Stimulated activated CD8-positive, alpha-beta memory T cell treated with anti-CD3 and anti-CD28 coated beads, Interleukin-7, amount 100 ng/mL, for 1 hour (primary cell): ENCODE results near the gene AOPEP.

Experiments used
- DNase-seq, 2 donors: peaks; one replicate each; pipeline ENCODE4 v3.0.0-alpha.2; 2020; ENCODE audit warnings: low read depth in 2 of 2

The AOPEP gene

DNA sequence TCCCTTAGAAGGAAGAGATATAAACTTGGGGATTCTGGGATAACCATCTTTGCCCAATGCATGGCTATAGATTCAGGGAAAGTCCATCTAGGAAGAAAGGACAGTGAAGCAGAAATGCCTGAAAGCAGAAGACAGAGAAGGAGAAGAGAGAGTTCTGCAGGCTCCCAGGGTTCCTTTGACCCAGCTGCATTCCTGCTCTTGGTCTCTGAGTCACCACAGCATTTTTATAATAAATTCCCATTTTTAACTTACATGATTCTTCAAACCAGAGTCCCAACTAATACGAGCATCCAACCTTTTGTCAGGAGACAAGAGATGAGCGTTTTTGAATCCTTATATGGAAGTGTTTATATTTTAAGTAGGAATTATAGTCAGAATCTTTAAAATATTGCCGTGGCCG, 12.0 kb upstream of the AOPEP start:
- no peak for DNase-seq

- no peak for DNase-seq
Observed at GRCh38 chr9:94717761-94718160, 8.7 kb upstream of the AOPEP start.

GRCh38 chr9:94718936-94719335, 7.6 kb upstream of the AOPEP start:
- DNase-seq: no peak

- no peak for DNase-seq
Observed at GRCh38 chr9:94719878-94720277, 6.6 kb upstream of the AOPEP start.

DNA sequence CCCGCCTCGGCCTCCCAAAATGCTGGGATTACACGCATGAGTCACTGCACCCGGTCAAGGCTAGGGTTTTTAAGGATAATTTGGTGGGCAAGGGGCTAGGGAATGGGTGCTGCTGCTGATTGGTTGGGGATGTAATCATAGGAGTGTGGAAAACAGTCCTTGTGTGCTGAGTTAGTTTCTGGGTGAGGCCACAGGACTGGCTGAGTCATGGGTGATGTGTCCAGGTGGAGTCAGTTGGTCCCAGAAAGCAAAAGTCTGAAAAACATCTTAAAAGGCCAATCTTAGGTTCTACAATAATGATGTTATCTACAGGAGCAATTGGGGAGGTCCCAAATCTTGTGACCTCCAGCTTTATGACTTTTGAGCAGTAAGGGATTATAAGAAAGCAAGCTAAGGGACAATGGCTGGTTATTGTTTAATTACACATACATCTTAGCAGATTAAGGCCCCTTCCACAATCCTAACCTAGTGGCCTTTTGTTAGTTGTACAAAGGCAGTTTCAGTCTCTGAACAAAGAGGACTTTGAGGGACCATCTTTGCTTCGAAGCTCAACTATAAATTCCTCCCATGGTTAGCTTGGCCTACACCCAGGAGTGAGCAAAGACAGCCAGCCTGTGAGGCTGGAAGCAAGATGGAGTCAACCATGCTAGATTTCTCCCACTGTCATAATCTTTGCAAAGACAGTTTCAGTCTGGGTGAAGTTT, 5.5 kb upstream of the AOPEP start:
- no peak for DNase-seq

DNA sequence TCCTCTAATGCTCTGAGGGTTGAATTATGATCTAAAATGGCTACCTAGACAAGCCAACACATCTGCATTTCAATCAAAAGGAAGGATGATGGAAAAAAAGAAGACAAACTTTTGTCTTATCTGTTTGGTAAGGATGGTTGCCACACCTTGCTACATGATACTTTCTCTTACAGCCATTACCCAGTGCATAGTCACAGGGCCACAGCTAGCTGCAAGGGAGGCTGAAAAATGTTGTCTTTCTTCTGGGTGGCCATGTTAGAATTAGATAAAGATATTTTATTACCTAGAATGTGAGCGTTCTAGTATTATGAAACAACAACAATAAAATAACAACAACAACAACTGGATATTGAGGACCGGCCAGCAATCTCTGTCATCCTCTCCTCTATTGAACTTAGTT, 4.7 kb upstream of the AOPEP start:
- no peak for DNase-seq

- no peak for DNase-seq
Observed at GRCh38 chr9:94725293-94725692, 1.2 kb upstream of the AOPEP start.

- no peak for DNase-seq
Observed at GRCh38 chr9:94728719-94729118, 2.2 kb downstream of the AOPEP start.

GRCh38 chr9:94729199-94729598, 2.7 kb downstream of the AOPEP start:
- no peak for DNase-seq

- DNase-seq: no peak
Observed at GRCh38 chr9:94734054-94734754, 7.7 kb downstream of the AOPEP start.

DNA sequence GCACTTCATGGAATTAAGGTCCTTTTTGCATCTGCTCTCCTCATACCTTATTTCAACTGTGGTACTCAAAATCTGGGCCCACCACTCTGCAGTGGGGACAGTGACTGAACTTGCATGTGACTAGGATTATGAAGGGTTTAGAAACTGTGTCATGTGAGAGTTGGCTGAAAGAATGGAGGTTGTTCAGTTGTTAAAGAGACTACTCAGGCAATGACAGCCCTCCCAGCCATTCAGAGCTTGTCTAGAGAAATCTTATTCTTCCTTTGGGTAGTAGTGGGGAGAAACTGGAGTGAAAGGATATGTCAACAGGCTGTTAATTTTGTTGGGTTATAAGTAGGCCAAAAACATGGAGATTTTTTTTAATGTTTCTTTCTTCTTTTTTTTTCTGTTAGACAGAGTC, 10.3 kb downstream of the AOPEP start:
- no peak for DNase-seq

- no peak for DNase-seq
Observed at GRCh38 chr9:94740145-94740840, 13.8 kb downstream of the AOPEP start.

DNA sequence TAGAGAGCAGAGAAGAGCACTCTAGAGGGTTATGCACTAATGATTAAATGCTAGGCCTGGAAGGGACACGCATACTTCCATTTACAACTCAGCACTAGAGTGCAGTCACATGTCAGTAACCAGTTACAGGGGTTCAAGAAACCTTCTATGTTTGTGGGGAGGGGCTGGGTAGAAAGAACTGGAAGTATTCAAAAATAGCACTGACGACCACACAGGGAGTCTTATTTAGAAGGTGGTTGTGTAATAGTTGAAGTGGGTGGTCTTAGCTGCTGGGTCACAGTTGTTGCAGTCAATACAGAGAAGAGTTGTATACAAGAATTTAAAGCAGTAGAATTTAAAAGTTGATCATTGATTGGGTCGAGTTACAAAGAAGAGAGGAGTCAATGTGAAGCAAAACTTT, 15.4 kb downstream of the AOPEP start:
- no peak for DNase-seq

- DNase-seq: no peak
Observed at GRCh38 chr9:94743035-94743954, 16.8 kb downstream of the AOPEP start.

- no peak for DNase-seq
Observed at GRCh38 chr9:94745806-94746540, 19.5 kb downstream of the AOPEP start.

GRCh38 chr9:94746541-94747370, 20.3 kb downstream of the AOPEP start:
- no peak for DNase-seq

DNA sequence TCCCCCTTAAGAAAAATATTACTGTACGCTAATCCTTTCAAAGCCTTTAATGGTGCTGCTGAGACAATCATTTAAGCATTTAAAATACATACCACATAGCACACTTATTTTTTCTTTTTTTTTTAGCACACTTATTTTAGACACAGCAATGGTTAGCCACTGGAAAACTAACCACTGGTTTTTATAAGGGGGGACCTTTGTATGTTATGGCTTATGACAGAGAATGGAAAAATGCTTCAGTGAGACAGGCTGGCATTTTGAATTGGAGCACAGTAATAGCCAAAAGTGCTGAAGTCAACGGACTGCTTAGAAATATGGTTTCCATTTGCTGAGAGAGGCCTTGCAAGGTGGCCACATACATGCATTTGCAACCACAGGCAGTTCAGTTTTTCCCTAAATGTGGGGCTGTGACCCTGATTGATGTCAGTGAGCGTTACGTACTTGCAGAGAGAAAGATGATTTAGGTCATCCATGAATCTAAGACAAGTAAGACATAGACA, 28.5 kb downstream of the AOPEP start:
- DNase-seq: no peak

DNA sequence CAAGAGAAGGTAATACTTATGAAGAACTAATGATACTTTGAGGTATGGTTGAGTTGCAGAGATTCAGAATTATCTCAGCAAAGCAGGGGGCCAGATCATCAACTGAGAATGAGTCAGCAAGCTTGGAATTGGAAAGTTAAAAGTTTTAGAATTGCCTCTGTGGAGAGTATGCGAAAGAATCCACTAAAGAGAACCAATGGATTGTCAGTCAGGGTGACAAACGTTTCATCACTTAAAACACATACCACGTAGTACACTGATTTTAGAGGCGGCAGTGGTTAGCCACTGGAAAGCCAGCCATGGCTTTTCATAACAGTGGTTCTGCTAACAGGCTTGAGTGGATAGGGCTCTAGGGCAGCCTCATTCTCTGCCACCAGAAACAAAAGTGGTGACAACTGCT, 30.7 kb downstream of the AOPEP start:
- no peak for DNase-seq

- DNase-seq: no peak
Observed at GRCh38 chr9:94758031-94758430, 31.5 kb downstream of the AOPEP start.

GRCh38 chr9:94758880-94759279, 32.4 kb downstream of the AOPEP start:
- DNase-seq: no peak
